Measurements from ENCODE around the gene PDCD4.

DNA sequence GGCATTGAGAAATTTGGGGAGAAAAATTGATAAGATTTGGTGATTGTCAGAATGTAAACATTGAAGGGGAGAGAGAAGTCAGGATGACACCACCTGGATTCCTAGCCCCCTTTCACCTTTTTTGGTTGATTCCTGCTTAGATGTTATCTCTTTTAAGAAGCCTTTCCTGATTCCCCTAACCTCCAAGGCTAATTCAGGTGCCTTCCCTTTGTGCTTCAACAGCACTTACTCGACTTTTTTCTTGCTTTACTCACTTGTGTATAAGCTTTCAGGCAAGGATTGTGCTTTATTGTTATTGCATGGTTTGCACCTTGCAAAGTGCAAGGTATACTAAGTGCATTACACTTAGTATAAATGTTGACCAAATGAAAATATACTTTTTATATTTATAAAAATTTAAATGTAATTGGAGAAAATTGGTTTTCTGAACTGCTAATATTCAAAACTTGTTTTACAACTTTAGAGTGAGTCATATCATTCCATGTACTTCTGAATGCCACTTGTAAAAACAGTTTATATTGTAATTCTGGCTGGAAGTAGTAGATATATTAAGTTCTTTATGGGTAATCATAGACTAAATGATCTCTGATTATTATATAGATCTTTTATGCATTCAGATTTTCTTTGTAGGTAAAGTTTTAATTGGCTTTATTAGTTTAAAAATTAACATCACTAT, 60.9 kb downstream of the PDCD4 start:
- TF ChIP-seq, protein P1, sequence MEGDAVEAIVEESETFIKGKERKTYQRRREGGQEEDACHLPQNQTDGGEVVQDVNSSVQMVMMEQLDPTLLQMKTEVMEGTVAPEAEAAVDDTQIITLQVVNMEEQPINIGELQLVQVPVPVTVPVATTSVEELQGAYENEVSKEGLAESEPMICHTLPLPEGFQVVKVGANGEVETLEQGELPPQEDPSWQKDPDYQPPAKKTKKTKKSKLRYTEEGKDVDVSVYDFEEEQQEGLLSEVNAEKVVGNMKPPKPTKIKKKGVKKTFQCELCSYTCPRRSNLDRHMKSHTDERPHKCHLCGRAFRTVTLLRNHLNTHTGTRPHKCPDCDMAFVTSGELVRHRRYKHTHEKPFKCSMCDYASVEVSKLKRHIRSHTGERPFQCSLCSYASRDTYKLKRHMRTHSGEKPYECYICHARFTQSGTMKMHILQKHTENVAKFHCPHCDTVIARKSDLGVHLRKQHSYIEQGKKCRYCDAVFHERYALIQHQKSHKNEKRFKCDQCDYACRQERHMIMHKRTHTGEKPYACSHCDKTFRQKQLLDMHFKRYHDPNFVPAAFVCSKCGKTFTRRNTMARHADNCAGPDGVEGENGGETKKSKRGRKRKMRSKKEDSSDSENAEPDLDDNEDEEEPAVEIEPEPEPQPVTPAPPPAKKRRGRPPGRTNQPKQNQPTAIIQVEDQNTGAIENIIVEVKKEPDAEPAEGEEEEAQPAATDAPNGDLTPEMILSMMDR (conservative IDR thresholded peaks at IDR 0.05; ENCODE audit: low read depth, low read length), result no peak
- TF ChIP-seq EZH2 (IDR thresholded peaks at IDR 0.05; ENCODE audit: low read length, unreplicated experiment) (no peak), EZH2phosphoT487 (IDR thresholded peaks at IDR 0.05; ENCODE audit: borderline replicate concordance, low read length) (no peak)
